ENCODE data around the gene THRB.
A peak's percentile ranks its signal among the peaks of the same experiment; 100 is the strongest.

The THRB gene

GRCh38 chr3:24498796-24499195 lies 4.1 kb upstream of the THRB start:
- no peak for DNase-seq (ENCODE audit: low read depth)
- no peak for TF ChIP-seq MYC (IDR thresholded peaks at IDR 0.05; ENCODE audit: low read depth, low read length)
- TF ChIP-seq, protein P1, sequence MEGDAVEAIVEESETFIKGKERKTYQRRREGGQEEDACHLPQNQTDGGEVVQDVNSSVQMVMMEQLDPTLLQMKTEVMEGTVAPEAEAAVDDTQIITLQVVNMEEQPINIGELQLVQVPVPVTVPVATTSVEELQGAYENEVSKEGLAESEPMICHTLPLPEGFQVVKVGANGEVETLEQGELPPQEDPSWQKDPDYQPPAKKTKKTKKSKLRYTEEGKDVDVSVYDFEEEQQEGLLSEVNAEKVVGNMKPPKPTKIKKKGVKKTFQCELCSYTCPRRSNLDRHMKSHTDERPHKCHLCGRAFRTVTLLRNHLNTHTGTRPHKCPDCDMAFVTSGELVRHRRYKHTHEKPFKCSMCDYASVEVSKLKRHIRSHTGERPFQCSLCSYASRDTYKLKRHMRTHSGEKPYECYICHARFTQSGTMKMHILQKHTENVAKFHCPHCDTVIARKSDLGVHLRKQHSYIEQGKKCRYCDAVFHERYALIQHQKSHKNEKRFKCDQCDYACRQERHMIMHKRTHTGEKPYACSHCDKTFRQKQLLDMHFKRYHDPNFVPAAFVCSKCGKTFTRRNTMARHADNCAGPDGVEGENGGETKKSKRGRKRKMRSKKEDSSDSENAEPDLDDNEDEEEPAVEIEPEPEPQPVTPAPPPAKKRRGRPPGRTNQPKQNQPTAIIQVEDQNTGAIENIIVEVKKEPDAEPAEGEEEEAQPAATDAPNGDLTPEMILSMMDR (IDR thresholded peaks at IDR 0.05; ENCODE audit: low read depth, low read length), result no peak
- TF ChIP-seq POLR2A (IDR thresholded peaks at IDR 0.05; ENCODE audit: extremely low read depth, insufficient read length), result no peak
- TF ChIP-seq, protein P2, sequence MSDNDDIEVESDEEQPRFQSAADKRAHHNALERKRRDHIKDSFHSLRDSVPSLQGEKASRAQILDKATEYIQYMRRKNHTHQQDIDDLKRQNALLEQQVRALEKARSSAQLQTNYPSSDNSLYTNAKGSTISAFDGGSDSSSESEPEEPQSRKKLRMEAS (IDR thresholded peaks at IDR 0.05; ENCODE audit: low read depth, low read length), result no peak
- H3K4me3 ChIP-seq (ENCODE audit: low read depth, low read length), result no peak overlapping the region

DNA sequence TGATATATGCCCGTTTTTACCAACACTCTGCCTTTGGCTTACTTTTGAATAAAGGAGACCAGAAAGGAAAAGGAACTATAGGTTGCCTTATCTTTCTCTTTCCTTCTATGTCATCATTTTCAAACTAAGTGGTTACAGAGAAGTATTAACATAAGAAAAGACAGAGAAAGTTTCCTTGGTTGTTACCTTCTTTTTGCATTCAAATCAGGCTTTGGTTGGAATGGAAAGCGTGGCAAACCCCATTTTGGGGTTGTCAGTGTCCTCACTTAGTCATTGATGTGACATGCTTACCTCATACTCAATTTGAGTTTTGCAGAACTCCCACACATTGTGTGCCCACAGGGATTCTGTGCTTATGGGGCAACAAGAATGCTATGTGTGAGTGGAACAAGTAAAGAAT lies 3.7 kb upstream of the THRB start:
- TF ChIP-seq POLR2A (IDR thresholded peaks at IDR 0.05; ENCODE audit: extremely low read depth, insufficient read length), result no peak
- no peak for TF ChIP-seq MYC (IDR thresholded peaks at IDR 0.05; ENCODE audit: low read depth, low read length)
- TF ChIP-seq, protein P2 (IDR thresholded peaks at IDR 0.05; ENCODE audit: low read depth, low read length), result no peak
- TF ChIP-seq, protein P1 (IDR thresholded peaks at IDR 0.05; ENCODE audit: low read depth, low read length), result no peak
- H3K4me3 ChIP-seq (ENCODE audit: low read depth, low read length), result no peak overlapping the region
- no peak for DNase-seq (ENCODE audit: low read depth)

GRCh38 chr3:24497942-24498341 lies 3.3 kb upstream of the THRB start:
- no peak overlapping the region for H3K4me3 ChIP-seq (ENCODE audit: low read depth, low read length)
- no peak for DNase-seq (ENCODE audit: low read depth)

GRCh38 chr3:24496529-24497482 lies 2.2 kb upstream of the THRB start:
- no peak overlapping the region for H3K4me3 ChIP-seq (ENCODE audit: low read depth, low read length)
- TF ChIP-seq MYC (IDR thresholded peaks at IDR 0.05; ENCODE audit: low read depth, low read length) (no peak), POLR2A (IDR thresholded peaks at IDR 0.05; ENCODE audit: extremely low read depth, insufficient read length) (no peak)
- TF ChIP-seq, protein P2 (IDR thresholded peaks at IDR 0.05; ENCODE audit: low read depth, low read length), result no peak
- TF ChIP-seq, protein P1 (IDR thresholded peaks at IDR 0.05; ENCODE audit: low read depth, low read length), result peak; percentile 37
- peak; percentile 6 for DNase-seq (ENCODE audit: low read depth)

More at GRCh38 chr3:24497942-24498341, 3.3 kb upstream of the THRB start:
- TF ChIP-seq, protein P2 (IDR thresholded peaks at IDR 0.05; ENCODE audit: low read depth, low read length), result no peak
- TF ChIP-seq MYC (IDR thresholded peaks at IDR 0.05; ENCODE audit: low read depth, low read length) (no peak), POLR2A (IDR thresholded peaks at IDR 0.05; ENCODE audit: extremely low read depth, insufficient read length) (no peak)
- TF ChIP-seq, protein P1 (IDR thresholded peaks at IDR 0.05; ENCODE audit: low read depth, low read length), result no peak

DNA sequence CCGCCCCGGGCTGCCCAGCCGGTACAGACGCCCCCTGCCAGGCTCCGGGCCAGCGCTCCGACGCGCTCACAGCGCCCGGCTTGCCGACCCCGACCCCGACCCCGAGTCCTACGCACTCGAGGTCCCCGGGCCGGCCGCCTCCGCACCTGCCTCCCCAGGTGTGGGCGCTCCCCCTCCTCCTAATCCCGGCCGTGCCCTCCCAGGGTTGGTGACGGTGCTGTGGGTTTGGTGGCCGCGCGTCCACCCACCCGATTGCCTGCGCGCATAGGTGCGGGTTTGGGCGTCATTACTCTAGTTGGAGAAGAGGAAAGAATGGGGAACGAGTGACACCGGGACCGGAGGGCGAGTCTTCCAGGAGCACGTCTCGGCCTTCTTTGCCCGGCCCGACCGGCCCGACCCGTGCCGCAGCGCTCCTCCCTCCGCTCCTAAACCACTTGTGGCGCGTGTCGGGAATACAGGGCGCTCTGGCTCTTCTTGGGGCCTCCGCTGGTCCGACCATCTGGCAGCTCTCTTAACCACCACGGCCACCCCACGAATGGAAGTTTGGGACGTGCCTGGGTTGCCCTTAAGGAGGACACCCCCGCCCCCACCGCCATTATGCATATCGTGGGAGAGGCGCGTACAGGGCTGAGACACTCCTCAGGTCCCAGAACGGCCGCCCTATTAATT lies 810 bp upstream of the THRB start:
- TF ChIP-seq POLR2A (IDR thresholded peaks at IDR 0.05; ENCODE audit: extremely low read depth, insufficient read length) (no peak), MYC (IDR thresholded peaks at IDR 0.05; ENCODE audit: low read depth, low read length) (no peak)
- TF ChIP-seq, protein P1 (IDR thresholded peaks at IDR 0.05; ENCODE audit: low read depth, low read length), result no peak
- TF ChIP-seq, protein P2 (IDR thresholded peaks at IDR 0.05; ENCODE audit: low read depth, low read length), result no peak
- H3K4me3 ChIP-seq (ENCODE audit: low read depth, low read length), result no peak overlapping the region
- no peak for DNase-seq (ENCODE audit: low read depth)
